K562 treated with DMSO at 1 percent for 12 hours (cell line): ENCODE data around the gene MTHFSD. TPM values are rescaled to one million over a fixed set of nuclear protein-coding genes. Genes with fewer than 3 reads are reported as not detected.

Experiments used
- total RNA-seq: library from RNA; unstranded; fragments of 300-600 nt; gene quantifications from 2 replicates; pipeline ENCODE4 v1.2.3, GENCODE V29; 2022; ENCODE audit not compliant: insufficient read depth

Gene MTHFSD
- total RNA-seq: 4.5 and 13.9 TPM in 2 replicates

GRCh38 chr16:86554917-86555703 lies at the start of gene MTHFSD:
Gene MTHFSD (minus strand): TSS chr16:86555235. CDS start chr16:86555184, 51 bp downstream.

GRCh38 chr16:86578061-86578599 lies 23.1 kb upstream of the MTHFSD start, which contains the start of gene FOXL1:
Gene FOXL1 (plus strand): TSS chr16:86578549. CDS start chr16:86578724, 175 bp downstream.

DNA sequence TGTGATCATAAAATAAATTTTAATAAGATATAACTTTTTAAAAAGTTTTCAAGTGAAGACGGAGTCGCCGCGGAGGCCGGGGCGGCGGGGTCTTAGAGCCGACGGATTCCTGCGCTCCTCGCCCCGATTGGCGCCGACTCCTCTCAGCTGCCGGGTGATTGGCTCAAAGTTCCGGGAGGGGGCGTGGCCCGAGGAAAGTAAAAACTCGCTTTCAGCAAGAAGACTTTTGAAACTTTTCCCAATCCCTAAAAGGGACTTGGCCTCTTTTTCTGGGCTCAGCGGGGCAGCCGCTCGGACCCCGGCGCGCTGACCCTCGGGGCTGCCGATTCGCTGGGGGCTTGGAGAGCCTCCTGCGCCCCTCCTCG lies 11.5 kb upstream of the MTHFSD start, which contains the start of gene FOXC2:
TSS of gene FOXC2 (plus strand) at position 229 of the 365 bp plus-strand sequence. CDS start 507 bp downstream, outside the sequence.

DNA sequence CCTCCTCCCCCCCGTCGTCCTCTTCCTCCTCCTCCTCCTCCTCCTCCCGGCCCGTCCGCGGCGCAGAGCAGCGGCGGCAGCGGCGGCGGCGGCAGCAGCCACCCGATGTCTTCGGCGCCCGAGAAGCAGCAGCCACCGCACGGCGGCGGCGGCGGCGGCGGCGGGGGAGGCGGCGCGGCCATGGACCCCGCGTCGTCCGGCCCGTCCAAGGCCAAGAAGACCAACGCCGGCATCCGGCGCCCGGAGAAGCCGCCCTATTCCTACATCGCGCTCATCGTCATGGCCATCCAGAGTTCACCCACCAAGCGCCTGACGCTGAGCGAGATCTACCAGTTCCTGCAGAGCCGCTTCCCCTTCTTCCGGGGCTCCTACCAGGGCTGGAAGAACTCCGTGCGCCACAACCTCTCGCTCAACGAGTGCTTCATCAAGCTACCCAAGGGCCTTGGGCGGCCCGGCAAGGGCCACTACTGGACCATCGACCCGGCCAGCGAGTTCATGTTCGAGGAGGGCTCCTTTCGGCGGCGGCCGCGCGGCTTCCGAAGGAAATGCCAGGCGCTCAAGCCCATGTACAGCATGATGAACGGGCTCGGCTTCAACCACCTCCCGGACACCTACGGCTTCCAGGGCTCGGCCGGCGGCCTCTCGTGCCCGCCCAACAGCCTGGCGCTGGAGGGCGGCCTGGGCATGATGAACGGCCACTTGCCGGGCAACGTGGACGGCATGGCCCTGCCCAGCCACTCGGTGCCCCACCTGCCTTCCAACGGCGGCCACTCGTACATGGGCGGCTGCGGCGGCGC lies 44.4 kb downstream of the MTHFSD start, which contains the start of gene FOXF1:
TSS of gene FOXF1 (plus strand) at position 63 of the 797 bp plus-strand sequence. CDS start at position 106, 43 bp downstream.

Other genes starting within 250 kb of the MTHFSD start
- gene FOXF1, start 44.7 kb downstream of the MTHFSD start, total RNA-seq: not detected in 2 replicates
- 0.75 and 0.91 TPM in 2 replicates for gene FOXC2, start 11.6 kb upstream of the MTHFSD start, total RNA-seq
- gene FOXL1, start 23.3 kb upstream of the MTHFSD start, total RNA-seq: not detected in 2 replicates